GM12873 (cell line): ENCODE data around the gene MYH6.

Source experiments
- CTCF ChIP-seq: IDR thresholded peaks from 2 replicates; pipeline ENCODE4 v1.5.1; 2012; ENCODE audit warnings: low read depth, mild to moderate bottlenecking, moderate library complexity, low read length, control low read depth; ENCODE audit not compliant: insufficient read depth; ENCODE audit errors: missing control alignments

MYH6 gene

GRCh38 chr14:23406725-23407355 is 1.2 kb downstream of the MYH6 start:
- no peak for TF ChIP-seq CTCF

GRCh38 chr14:23406244-23406643 is 1.8 kb downstream of the MYH6 start:
- TF ChIP-seq CTCF, result no peak

GRCh38 chr14:23405516-23406025 is 2.5 kb downstream of the MYH6 start:
- no peak for TF ChIP-seq CTCF

DNA sequence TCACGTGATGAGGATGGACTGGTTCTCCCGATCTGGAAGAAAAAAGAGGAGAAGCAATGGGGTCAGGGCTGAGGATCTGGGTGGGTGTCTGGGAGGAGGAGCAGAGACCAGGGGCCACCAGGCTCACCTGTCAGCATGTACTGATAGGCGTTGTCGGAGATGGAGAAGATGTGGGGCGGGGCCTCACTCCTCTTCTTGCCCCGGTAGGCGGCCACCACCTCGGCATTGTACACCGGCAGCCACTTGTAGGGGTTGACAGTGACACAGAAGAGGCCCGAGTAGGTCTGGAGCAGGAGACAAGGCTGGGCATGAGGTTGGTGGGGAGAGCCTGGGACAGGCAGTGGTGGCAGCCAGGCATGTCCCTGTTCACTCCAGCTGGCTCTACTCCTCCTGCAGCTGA is 3.0 kb downstream of the MYH6 start:
- TF ChIP-seq CTCF, result no peak

DNA sequence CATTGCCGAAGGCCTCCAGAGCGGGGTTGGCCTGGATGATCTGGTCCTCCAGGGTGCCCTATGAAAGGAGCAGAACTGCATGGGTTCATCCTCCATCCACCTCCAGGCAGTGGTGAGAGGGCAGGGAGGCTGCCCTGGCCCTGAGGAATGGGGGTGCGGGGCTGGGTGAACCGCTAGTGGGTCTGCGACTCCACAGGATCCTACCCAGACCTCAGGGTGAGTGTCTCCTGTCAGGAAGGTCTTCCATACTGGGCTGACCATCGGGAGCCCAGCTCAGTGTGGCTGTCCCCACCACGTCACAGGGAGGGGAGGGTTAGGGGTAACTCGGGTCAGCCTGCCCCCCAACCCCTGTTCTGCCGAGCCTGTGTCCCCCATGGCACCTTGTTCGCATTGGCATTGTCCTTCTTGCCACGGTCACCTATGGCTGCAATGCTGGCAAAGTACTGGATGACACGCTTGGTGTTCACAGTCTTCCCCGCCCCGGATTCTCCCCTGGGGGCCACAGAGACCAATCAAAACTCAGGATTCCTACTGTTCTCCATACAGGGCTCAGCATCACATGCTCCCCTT is 3.7 kb downstream of the MYH6 start:
- no peak for TF ChIP-seq CTCF

GRCh38 chr14:23403908-23404307 is 4.2 kb downstream of the MYH6 start:
- TF ChIP-seq CTCF, result no peak

GRCh38 chr14:23403139-23403438 is 5.0 kb downstream of the MYH6 start:
- TF ChIP-seq CTCF, result no peak
